HG02763 (cell line): ENCODE data around the gene VIPR1.

Source experiments
- ATAC-seq: cut with Tn5 transposase; IDR thresholded peaks from one replicate; pipeline ENCODE4 v1.9.1; 2021; ENCODE audit warnings: mild to moderate bottlenecking, moderate library complexity; ENCODE audit not compliant: unreplicated experiment

VIPR1 gene

DNA sequence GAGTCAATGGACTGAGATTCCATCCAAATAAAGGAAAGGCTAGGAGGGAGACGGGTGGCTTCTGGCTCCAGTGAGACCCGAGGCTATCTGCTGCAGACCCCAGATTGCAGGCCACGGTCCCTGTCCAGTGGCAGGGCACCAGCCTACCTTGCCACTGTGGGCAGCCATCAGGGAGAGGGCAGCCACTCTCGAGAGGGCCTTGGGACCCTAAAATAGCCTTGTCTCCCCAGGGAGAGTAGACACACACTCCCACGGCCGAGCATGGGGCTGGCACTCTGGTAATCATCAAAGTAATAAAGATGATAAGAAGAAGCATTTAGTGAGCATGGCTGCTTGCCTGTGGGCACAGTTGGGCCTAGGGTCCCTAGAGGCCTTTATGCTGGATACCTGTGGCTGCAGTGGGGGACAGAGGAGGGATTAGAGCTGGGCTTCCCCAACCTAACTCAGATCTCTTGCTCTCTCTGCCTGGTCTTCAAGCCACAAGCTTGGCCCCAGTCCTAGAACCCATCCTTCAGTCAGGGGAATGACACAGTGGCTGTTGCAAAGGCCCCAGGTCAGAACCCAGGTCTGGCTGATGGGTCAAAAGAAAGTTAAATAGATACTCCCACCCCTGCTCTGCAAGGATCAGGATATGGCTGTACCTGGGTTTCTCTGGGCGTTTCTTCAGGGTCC is 9.2 kb upstream of the VIPR1 start:
- no peak for ATAC-seq

DNA sequence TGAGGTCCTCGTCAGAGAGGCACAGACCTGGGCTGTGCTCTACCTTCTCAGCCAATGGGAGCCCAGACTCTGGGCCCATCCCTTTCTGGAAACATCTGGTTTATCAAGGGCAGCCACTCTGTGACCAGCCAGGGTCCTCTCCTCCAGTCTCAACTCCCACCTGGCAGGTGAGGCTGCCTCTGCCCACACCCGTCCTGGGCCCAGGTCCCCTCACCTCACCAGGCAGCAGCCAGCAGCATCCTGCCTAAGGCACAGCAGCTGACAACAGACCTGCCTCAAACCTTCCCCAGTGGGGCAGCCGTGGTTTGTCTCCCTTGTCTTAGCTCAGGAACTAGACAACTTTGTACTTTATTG is 8.7 kb upstream of the VIPR1 start:
- ATAC-seq, result no peak

DNA sequence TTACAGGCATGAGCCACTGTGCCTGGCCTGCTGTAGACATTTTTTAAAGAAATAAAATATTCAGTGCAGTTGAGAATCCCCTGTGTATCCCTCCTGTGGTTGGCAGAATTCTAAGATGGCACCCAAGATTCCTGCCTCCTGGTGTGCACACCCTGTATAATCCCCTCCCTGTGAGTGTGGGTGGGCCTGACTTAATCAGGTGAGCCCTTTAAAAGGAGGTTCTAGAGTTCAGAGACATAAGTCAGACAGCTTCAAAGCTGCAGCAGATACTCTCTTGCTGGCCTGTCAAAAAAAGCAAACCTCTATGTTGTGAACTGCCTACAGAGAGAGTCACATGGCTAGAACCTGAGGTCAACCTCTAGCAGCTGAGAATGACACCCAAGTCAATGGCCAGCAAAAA is 7.0 kb upstream of the VIPR1 start:
- ATAC-seq, result no peak

DNA sequence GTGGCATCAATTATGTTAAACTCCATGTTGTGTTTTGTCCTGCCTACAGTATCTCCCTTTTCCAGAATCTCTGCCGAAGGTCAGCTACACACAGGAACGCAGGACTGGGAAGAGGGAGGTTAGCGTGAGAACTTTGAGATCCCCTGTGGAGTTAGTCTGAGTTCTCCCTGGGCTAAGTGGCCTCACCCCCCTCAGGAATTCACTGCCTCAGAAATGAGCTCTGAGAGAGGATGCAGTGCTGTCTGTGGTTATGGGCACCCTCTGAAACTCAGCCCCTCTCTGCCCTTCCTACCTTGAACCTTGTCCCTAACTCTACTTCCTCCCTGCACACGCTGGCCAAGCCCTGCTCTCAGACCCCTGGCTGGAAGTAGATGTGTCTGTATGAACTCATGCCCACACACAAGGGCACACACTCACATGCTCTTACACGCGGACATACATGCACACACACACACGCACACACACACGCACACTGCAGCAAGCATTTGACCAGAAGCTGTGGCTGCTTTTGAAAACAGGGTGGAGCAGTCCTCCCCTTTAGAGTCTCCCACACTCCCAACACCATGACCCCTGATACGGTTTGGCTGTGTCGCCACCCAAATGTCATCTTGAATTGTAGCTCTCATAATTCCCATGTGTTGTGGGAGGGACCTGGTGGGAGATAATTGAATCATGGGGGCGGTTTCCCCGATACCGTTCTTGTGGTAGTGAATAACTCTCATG is 5.3 kb upstream of the VIPR1 start:
- ATAC-seq, result no peak

DNA sequence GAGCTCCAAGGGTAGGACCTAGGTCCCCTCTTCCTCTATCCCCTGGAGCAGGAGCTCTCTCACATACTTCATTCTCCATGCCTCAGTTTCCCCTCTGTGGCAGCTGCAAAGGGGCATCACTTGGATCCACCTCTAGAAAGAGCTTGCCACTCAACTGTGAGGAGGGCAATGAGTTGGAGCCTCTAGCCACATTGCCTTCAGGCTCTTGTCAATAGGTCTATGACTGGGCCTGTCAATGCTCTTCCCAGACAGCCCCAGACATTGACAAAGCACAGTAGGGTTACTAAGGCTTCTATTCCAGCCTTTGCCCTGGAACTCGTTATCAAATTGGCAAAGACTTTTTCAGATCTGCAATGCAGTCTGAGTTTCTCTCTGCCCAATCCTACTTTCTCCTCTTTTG is 4.4 kb upstream of the VIPR1 start:
- no peak for ATAC-seq

DNA sequence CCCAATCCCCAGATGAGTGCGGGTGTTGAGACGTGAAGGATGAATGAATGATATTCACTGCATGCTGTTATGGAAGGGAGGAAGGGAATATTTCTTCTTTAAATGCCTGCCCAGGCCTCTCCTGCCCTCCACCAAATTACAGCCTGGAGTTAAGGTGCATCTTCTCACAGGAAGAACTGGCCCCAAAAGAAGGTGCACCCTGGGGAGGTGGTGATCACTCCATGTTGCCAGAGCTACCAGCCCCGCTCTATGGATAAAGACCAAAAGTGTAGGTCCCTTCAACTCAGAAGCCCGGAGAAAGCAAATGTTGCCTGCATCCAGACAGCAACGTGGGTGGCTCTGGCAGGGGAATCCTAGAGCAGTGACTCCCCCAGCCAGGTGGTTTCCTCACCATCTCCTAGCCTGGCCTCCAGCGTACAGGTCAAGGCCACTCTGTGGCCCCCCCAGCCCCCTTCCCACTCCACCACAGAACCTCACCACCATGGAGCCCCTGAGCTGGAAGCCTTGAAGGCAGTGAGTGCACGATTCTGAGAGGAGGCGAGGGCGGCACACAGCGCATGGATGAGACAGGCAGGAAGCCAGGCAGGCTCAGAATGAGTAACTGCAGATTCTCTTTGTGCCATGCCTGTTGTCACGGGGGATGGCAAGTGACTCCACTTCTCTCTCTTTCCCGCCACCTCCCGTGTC is 3.5 kb upstream of the VIPR1 start:
- ATAC-seq, result no peak

DNA sequence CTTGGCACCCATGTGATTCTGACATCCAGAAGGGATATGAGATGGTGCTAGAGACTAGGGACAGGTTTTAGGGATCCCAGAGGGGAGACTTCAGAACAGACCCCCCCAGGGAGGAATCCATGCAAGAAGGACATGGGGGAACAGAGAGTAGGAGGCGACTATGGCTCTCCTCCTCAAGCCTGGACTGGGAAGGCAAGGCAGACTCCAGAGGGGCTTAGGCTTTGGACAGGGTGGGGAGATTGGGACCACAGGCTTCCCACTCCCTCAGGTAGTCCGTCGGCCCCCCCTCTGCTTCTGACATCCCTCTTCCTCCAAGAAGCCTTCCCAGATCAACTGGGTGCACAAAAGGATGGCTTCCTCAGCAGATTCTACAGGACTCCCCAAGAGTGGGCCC is 3.0 kb upstream of the VIPR1 start:
- ATAC-seq, result no peak

DNA sequence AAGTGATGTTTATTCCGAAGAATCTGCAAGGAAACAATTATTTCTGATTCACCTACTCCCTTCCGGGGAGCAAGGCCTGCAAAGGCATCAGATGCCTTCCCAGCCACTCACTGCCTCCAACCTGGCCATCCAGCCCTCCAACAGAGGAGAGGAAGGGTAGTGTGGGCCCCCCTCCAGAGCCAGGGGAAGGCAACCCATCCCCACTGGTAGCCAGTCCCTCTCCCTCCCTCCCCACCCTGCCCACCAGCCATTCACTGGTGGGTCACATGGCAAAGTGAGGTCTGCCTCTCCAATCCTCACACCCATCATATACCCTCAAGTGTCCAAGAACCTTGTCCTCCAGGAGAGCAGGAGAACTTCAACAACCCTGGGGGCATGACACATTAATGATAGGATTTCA is 2.4 kb upstream of the VIPR1 start:
- no peak for ATAC-seq

DNA sequence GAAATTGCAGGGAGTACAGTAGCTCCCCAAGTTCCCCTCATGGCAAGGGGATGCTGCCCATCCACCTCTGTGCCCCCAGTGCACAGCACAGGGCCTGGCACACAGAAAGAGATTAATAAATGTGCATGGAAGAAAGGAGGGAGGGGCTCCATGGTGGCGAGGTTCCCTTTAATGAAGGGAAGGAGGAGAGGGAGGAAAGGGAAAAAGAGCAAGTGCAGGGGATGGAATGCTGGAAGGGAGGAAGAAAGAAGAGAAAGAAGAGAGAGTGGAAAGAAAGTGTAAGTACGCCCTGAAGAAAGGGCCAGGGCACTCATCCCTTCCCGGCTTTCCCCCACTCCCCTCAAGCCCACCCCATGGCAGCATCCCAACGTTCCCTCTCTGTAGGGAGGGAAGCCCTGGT is 1.5 kb upstream of the VIPR1 start:
- no peak for ATAC-seq

DNA sequence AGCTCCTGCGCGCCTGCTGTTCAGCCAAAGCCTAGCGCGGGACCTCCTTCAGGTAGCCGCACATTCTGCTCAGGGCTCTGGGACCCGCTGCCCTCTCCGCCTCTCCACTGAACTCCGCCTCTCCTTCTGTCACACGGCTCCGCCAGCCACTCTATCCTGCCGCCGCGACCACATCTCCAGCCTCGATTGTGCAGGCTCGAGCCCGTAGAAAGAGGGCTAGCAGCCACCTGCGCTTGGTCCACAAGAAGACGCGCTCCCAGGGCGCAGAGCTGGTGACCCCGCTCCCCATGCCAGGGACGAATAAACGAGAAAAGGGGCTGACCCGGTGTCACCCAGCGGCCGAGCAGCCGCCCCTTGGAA is 1.1 kb upstream of the VIPR1 start:
- no peak for ATAC-seq

DNA sequence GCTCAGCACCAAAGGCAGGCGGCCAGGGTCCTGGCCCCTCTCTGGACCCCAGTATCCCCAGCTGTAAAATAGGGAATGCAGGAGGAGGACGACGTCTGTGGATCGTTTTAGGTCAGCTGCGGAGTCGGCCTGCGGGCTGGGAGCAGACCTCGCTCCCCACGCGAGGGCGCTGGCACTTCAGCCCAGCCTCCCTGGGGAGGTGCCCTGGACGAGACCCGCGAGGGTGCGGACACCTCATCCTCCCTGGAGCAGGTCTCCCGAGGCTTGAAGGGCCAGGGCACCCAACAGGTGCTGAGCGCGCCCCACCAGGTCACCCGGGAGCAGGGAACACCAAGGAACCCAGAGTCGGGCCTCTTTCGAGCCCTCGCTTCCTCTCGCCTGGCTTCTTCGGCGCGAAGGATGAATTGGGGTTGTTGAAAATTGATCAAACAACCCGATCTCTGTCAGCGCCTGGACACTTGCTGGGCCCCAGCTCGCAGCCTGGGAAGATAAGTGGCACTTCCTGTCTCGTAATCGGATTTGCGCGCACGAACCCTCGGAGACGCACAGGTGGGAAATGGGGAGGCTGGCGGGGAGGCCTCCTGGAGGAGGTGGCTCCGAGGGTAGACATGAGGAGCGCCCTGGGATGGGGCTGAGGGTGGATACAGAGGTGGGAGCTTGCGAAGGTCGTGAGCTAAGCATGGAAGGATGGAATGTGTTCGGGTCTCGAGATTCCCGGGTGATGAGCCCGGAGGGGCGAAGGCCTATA is 588 bp upstream of the VIPR1 start:
- ATAC-seq, result peak; percentile 18

DNA sequence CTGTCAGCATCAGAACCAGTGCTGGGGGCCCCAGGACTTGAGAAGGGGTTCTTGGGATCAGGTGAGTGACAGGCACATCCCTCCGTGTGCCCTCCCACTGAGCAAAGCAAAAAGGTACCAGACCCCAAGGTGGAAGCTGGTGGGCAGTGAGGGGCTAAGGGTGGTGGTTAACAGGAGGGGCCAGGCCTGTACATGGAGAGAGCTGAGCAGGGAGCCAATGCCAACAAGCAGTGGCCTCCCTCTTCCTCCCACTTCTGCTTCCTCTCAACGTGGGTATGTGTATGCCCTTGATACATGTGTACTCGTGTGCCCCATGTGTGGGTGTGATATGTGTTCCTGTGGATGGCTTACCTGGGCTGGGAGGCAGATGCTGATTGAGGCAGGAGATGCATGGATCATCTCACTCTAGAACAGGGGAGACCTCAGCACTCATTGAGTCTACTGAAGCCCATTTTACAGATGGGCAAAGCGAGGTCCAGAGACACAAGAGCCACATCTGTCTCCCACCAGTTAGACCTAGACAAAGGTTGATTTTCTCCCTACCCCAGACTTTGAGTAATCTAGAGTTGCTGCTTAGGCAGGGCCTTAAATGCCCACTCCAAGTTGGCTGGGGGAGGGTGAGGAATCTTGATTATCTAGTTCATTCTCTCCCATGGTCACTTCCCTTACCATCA is 945 bp downstream of the VIPR1 start:
- no peak for ATAC-seq

DNA sequence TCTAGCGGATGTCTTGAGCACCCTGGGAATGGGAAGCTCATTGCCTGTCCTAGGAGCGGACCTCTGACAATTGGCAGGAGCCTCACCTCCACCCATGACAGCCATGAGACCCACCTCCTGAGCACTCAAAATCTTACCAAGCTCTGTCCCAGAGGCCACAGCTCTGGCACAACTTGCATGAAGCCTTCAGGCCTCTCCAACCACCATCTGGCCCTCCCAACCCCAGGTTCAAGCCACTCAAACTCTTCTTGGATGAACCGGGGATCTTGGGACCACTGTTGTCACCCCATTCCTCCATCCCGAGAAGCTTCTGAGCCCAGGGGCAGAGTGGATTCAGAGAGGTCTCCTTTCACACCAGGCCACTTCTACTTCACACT is 1.5 kb downstream of the VIPR1 start:
- ATAC-seq, result no peak

DNA sequence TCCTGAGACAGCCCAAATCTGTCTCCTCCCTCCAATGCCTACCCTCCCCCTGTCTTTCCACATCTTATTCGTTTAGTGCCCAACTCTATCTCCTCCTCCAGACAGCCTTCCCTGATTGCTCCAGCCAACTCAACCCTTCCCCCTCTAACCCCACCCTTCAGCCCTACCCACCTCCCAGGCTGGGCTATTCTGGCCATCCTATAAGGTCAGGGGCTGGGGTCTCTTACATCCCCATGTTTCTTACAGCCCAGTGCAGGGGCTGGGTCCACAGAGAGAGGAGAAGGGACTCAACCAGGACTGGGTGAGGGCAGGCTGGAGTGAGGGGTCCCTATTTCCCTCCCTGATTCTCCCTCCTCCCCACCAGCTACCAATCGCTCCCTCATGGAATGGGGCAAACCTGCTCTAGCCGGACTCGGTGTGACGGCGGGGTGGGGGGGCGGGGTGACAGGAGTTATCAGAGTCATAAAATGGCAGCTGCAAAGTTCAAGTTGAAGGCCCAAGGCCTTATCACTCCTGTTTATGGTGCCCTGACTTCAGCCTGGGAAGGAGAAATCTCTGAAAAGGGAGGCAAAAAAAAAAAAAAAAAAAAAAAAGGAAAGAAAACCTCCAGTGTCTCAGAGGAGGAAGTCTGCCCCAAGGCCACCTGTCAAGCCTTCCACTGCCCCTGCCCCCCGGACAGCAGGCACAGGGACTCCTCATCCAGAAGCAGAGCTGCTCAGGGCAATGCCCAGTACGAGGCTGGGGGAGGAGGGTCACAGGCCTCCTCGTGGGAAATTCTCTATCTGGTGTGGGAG is 2.1 kb downstream of the VIPR1 start:
- no peak for ATAC-seq

DNA sequence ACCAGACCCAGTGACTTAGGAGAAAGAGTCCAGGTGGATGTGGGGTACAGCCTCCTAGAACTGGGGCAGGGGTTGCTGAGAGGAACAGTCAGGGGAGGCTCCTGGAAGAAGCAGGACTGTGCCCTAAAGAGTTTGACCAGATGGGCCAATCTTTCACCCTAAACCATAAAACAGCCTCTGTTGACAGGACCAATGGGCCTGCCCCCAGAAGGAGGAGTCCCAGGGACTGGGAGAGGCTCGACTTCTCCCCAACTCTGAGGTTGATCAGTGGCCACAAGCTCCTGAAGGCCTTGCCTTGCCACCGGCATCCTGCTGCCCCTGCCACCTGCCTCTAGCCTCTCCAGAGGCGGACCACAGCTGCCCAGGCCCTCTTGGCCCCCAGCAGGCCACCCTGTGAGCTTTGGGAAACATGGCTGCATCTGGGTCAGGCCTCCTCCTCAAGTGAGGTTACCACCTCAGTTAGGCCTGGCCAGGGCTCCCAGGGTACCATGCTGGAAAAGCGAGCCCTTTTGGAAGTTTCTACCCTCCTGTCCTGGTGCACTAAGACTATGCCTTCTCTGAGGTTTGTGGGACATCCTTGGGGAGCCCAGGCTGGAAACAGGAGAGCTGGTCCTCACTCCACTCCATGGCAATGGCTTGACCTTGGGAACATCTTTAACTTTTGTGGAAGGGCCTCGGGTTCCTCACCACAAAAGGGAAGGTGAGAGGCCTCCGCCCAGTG is 2.8 kb downstream of the VIPR1 start:
- no peak for ATAC-seq

DNA sequence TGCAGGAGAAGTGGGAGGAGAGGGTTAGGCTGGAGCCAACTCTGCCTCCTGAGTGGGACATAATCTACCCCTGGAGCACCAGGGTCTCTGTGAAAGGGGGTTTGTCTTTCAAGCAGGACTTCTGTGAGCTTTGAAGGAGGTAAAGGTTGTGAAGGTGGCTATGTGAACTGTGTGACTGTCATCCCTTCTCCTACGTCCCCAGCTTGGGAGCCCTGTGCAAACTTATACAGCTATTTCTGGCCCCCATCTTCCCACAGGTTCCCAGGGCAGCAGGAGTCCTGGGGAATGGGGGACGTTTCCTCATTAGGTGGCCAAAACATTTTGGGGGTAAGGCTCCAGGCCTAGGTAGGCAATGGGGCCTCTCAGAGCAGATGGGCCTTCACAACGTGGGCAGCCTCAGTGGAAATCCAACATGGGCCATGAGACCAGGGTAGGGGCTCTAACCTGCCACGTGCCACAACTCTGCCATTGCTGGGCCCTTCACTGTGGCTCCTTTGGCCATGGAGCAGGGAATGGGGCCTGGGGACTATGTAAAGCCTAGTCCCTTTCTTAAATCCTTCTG is 3.5 kb downstream of the VIPR1 start:
- no peak for ATAC-seq

DNA sequence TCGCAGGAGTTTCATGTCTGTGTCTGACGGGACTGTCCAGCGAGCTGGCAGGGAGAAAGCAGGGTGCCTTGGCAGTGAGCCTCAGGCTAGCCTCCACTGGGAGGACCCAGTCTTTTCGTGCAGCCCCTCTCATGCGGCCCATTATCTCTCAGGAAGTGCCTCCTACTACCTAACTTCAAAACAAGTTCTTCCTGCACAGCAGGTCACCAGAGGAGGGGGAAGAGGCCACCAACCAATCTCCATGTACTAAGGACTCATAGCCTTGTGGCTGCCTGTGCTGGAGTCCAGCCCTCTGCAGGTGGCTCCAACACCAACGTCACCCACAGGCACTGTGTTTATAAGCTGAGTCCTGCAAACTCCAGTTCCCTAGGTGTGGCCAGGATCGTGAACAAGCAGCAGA is 4.8 kb downstream of the VIPR1 start:
- no peak for ATAC-seq

DNA sequence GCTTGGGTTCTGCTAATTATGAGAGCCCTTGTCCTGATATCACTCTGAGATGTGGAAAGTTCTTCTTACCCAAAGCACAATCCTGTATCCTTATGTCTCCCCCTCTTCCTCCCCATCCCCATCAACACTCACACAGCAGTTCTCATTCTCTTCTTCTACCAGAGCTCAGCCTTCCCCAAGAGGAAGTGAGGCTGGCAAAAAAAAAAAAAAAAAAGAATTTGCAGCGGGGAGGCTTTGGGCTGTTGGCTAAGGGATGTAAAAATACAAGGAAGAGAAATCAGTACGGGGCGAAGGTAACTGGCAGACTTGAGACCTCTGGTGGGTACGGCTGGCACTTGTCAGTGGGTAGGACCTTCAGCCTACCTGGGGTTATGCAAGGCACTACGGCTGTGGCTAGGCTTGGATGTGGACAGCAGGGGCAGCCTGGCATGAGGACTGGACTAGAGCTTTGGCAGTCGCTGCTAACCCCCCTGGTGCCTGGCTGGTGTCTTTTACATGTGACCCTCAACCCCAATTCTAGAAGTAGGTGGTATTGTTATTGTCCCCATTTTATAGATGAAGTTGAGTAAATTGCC is 5.4 kb downstream of the VIPR1 start:
- ATAC-seq, result no peak

DNA sequence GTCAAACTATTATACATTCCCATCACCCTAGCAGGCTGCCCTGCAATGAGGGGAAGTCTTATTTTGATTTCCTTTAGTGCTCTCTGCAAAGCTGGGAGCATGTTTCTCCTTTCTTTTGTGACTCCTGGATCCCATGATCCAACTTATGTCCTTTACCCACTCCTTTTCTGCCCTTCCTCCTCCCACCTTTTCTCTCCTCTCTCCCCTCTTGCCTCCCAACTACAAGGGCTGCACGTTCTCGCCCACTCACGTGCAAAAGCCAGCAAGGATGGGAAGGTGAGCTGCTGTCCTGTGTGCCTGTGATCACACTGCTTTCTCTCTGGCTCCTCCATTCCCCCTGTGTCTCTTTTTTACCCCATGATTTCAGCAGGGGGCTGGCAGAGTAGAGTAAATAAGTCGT is 6.1 kb downstream of the VIPR1 start:
- no peak for ATAC-seq
